ENCODE measurements around the gene TBL2.
"Not testable (repeated sequence)": the region's sequence is repeated elsewhere in the genome, so short reads cannot be mapped to it uniquely, and the experiment has no call there.

The TBL2 gene

GRCh38 chr7:73536479-73536878 lies 41.9 kb downstream of the TBL2 start:
- no peaks in the 10 kb centered on the region for H3K27me3 ChIP-seq (ENCODE audit: insufficient read depth, poor library complexity, severe bottlenecking)
- no peak for DNase-seq (ENCODE audit: low read depth in 1 of 2, low spot score in 1 of 2)
- H3K4me3 ChIP-seq (replicated peaks; ENCODE audit: insufficient read depth, low read length): no peak overlapping the region
- TF ChIP-seq GABPA (IDR thresholded peaks at IDR 0.05; ENCODE audit: low read depth): no peak
- no peak for TF ChIP-seq REST (IDR thresholded peaks at IDR 0.05; ENCODE audit: insufficient replicate concordance, low read depth)
- TF ChIP-seq SPI1 (IDR thresholded peaks at IDR 0.05; ENCODE audit: borderline replicate concordance, low read depth): no peak
- no peak for TF ChIP-seq POLR2AphosphoS5 (IDR thresholded peaks at IDR 0.05; ENCODE audit: low read depth)
- no peak for TF ChIP-seq CTCF (IDR thresholded peaks at IDR 0.05; ENCODE audit: insufficient read depth, low read length)
- H3K27ac ChIP-seq (replicated peaks): no peak overlapping the region

GRCh38 chr7:73535918-73536317 lies 42.5 kb downstream of the TBL2 start:
- not testable (repeated sequence) for DNase-seq (ENCODE audit: low read depth in 1 of 2, low spot score in 1 of 2); H3K27me3 ChIP-seq (ENCODE audit: insufficient read depth, poor library complexity, severe bottlenecking); H3K4me3 ChIP-seq (replicated peaks; ENCODE audit: insufficient read depth, low read length); H3K27ac ChIP-seq (replicated peaks)
- 0 out of 2 replicates have a peak, but pooled peaks have one; percentile 27 for TF ChIP-seq POLR2AphosphoS5 (IDR thresholded peaks at IDR 0.05; ENCODE audit: low read depth)

GRCh38 chr7:73533742-73534141 lies 44.6 kb downstream of the TBL2 start:
- no peaks in the 10 kb centered on the region for H3K27me3 ChIP-seq (ENCODE audit: insufficient read depth, poor library complexity, severe bottlenecking)
- H3K4me3 ChIP-seq (replicated peaks; ENCODE audit: insufficient read depth, low read length): no peak overlapping the region
- H3K27ac ChIP-seq (replicated peaks): no peak overlapping the region
- DNase-seq (ENCODE audit: low read depth in 1 of 2, low spot score in 1 of 2): no peak
- TF ChIP-seq GABPA (IDR thresholded peaks at IDR 0.05; ENCODE audit: low read depth) (no peak), POLR2AphosphoS5 (IDR thresholded peaks at IDR 0.05; ENCODE audit: low read depth) (no peak), SPI1 (IDR thresholded peaks at IDR 0.05; ENCODE audit: borderline replicate concordance, low read depth) (no peak), CTCF (IDR thresholded peaks at IDR 0.05; ENCODE audit: insufficient read depth, low read length) (no peak), REST (IDR thresholded peaks at IDR 0.05; ENCODE audit: insufficient replicate concordance, low read depth) (no peak)

GRCh38 chr7:73532224-73532623 lies 46.2 kb downstream of the TBL2 start:
- Histone ChIP-seq H3K27me3 (ENCODE audit: insufficient read depth, poor library complexity, severe bottlenecking) (no peaks in the 10 kb centered on the region), H3K27ac (replicated peaks) (no peak overlapping the region), H3K4me3 (replicated peaks; ENCODE audit: insufficient read depth, low read length) (no peak overlapping the region)
- TF ChIP-seq POLR2AphosphoS5 (IDR thresholded peaks at IDR 0.05; ENCODE audit: low read depth) (no peak), CTCF (IDR thresholded peaks at IDR 0.05; ENCODE audit: insufficient read depth, low read length) (no peak), REST (IDR thresholded peaks at IDR 0.05; ENCODE audit: insufficient replicate concordance, low read depth) (no peak), SPI1 (IDR thresholded peaks at IDR 0.05; ENCODE audit: borderline replicate concordance, low read depth) (no peak), GABPA (IDR thresholded peaks at IDR 0.05; ENCODE audit: low read depth) (no peak)
- DNase-seq (ENCODE audit: low read depth in 1 of 2, low spot score in 1 of 2): no peak
